ENCODE results near the gene RUNX3.

Gene RUNX3

DNA sequence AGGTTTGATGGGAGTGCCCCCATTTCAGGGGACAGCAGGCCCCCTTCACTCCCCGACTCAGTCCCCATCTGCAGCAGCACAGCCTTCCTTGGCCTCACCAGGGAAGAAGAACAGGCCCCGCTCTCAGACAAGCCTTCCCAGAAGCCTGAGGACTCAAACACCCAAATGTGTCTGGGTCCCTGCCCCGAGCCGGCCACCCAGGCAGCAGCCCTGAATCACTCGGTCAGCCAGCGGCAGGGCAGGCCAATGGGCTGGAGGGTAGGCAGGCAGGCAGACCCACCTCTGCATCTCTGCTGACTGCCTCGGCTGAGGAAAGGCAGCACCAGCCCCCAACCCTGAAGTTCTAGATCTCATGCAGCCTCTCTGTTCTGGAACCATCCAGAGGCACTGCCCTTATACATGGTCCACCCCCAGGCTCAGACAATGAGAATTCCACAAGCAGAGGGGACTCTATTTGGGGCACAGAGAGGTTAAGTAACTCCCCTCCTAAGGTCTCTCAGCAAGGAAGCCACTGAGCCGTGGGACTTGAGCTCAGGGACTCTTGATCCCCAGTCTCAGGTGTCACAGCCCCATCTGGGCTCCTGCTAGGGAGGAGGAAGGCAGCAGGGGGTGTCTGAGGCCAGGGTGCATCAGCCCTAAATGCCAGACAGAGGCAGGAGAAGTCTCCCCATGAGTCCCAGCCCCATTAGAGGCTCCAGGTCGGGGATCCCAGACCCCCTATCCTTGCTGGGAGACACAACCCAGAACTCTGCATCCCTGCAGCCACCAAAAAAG is 33.2 kb upstream of the RUNX3 start:
- DNase-seq, result no peak

DNA sequence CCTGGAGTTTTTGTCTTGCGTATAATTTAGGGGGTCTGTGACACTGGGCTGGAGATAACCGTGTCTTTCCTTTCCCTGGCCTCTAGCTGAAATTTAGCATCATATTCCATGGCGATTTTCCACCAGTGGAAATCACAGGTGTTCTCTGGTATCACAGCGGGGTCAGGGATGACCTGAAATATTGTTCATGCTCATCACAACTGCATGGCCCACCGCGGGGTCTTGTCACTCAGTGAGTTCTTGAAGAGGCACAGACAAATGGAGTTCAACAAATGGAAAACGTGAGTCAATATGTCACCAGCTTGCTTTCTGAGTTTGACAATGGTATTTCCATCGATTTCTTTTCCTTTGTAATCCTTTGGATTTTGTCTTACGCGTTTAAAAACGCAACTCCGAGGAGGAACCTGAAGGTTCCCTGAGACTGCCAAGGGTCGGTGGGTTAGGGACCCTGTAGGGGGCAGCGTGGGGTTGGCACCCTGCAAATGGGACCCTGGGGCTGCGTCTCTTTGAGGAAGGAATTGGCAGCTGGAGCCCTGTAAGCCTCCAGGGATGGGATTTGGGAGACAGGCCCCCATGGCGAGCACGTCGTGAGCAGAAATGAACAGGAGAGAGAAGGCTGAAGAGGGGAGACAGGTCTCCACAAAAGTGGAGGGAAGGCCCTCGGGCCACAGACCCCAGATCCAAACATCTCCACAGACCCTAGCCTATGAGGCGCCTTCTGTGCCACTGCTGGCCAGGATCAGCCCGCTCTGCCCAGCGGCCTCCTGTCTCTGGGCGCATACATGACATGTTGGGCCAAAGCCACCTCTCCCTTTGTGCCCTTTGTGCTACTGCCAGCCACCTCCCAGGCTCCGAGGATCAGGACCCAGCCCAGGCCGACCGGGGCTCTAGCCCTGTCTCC is 32.1 kb upstream of the RUNX3 start:
- no peak for DNase-seq

DNA sequence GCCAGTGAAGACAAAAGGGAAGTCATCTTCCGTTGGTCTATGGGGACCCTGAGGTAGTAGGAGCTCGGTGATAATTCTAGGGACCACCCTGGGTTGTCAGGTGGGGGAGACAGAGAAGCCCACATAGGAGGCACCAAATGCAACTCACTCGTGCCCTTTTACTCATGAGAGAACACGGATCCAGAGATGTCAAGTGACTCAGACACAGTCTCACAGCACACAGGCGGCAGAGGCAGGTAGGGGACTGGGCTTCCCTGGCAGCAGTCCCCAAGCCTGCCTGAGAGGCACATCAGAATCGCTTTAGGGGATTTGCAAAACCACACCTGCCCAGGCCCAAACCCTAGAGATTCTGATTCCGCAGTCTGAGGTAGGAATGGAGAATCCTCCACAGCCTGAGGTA is 31.3 kb upstream of the RUNX3 start:
- no peak for DNase-seq

DNA sequence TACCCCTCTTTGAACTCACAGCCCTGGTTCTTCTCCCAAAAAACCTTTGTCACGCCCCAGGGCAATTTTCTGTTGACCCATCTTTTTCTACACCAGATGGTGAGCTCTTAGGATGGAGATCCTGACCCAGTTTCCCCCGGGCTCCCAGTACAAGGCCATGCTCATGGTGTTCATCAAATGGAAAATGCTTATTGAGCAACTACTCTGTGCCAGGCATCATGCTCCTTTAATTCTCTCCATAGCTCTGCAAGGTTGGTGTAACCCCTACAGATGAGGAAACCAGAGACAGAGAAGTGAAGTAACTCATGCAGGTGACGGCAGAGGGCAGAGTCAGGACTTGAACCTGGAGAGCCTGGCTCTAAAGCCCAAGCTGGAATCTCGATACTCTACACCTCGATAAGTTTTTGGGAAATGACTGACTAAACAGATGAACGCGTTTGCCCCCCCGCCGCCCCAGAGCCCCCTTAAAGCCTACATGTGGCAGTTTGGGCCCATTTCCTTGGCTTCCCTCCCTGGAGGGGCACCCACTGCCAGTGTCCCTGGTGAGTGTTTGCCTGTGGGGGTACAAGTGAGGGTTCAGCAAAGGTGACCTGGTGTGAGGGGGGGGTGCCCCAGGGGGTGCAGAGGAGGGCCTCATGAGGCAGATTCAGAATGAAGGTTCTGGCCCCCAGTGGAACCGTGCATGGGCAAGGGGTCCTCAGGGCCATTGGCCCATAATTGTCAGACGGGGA is 30.2 kb upstream of the RUNX3 start:
- no peak for DNase-seq

DNA sequence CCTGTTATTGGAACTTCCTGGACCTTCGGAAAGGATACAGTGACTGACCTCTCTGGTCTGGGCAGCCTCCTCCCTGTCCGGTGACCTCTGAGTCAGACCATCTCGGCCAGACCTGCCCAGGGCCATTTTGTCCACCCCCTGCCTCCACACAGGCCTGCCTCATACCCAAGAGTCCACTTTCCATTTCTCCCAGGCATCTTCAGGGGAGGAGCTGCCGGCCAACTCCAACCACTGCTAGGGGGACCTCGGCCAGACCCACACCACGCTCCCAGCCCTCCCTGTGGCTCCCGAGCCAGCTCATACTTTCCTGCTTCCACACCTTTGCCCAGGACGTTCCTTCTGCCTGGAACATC is 29.5 kb upstream of the RUNX3 start:
- DNase-seq, result no peak

DNA sequence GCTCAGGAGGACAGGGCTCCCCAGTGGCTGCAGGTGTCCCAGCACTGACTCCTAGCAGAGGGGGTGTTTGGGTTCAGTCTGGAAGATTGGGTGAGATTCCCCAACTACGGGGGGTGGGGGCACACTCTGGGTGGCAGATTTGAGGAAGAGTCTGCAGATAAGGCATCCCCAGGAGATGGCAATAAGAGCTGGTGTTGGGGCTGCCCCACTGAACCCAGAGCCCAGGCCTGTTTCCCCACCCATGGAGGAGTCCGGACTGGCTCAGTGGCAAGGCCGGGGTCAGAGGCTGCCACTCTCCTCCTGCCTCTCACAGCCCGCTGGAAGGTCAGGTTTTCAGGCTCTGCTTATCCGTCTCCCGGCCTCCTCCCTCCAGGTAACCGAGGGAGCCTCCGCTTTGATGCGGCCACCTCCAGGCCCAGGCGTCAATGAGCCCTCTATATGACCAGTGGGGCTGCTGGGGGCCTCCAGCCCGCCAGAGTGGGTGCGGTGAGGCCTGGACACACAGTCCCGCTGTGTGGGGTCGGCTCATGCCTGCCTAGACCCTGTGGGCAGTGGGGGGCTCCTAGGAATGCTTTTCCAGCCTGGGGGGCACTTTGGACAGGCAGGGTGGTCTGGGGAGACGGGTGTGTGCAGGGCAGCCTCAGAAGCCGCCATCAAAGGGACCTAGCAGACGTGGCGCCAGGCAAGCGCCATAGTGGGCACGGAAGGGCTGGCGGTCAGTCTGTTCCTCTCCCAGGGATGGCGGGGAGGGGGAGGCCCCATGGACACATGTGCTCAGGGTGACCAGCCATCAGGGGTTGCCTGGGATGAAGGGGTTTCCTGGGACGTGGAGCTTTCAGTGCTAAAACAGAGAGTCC is 28.9 kb upstream of the RUNX3 start:
- no peak for DNase-seq

DNA sequence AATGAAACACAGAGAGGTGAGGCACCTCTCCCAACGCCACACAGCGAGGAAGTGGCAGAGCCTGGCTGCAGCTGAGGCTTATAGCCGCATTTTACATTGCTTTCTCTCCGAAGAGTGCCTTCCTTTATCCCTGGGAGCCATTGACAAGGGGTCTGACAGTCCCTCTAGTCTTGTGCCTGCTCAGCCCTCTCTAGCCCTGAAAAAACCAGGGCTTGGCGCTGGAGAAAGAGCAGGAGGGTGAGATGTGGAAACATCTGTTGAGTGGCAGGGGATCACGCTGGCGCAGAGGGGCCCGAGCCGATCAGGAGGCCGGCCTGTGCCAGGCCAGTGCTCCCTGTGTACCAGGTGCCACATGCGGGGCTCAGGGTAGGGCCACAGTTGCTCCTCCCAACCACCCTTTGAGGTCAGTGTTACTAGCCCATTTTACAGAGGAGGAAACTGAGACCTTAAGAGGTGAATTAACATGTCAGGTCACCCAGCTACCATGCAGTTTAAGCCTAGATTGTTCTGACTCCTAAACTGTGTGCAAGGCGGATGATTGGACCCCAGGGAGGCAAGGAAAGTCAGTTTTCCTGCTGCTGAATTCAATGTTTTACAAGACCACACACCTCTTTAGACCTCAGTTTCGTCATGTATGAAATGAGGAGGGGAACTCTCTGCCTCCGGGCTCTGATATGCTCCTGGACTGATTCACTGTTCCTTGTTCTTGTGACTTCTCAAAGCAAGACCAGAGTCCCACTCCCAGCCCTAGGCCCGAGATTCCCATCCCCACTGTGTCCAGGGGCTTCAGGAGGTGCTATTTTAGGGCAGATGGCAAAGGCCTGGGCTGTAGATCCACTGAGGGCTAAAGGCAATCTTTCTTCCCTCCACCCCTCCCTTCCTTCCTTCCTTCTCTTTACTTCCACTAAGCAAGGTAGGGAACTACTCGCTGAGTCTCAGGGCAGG is 28.0 kb upstream of the RUNX3 start:
- no peak for DNase-seq

DNA sequence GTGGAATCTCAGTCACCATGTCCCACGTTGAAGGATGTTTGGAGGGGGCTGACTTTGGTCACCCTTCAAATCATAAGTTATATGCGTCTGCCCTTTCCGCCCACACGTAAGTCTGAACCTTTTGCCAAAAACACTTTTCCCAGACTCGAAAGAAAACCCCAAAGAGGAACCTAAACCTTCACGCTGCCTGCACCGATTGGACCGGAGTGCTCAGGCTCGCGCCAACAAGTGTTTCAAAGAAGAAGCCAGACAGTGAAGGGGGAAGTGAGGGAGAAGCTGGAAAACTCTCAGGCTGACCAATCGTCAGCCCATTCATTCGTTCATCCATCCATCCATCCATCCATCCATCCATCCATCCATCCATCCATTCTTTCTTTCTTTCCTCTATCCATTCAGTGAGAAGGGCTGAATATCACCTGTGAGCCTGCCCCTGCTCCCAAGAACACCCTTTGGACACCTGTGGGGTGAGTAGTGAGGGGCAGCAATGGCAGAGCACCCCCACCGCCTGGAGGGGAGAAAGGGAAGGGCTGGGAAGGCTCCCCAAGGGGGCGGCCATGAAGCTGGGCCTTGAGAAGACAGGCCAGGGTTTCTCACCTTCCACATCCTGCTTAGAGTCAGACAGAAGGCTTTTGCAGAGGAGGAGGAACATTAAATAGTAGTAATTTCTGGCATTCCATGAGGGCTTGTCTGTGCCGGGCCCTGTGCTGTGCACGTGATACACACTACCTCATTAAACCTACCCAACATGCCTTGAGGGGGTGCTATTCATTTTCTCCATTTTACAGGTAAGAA is 27.1 kb upstream of the RUNX3 start:
- DNase-seq, result peak; percentile 3

DNA sequence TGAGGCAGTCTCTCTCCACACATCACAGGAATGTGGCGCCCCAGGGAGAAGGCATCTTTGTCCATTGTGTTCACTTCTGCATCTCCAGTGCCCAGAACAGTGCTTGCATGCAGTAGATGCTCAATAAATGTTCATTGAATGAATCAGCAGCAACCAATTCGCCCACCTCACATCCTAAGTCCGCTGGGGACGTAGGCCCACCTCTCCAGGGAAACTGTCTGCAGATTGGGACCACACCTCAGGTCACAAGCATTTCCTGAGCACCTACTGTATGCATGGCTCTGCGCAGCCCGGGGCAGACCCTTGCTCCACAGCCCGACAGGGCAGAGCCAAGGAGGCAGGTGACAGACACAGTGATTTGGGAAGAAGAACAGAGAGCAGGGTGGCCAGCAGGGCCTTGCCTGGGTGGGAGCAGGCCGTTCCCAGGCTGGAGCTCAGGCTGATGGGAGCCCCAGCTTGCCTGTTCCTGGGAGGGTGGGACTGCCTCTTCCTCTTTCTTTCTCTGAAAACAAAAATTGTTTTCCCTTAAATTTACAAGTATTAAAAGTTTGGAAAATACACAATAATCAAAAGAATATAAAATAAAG is 25.8 kb upstream of the RUNX3 start:
- DNase-seq, result no peak

DNA sequence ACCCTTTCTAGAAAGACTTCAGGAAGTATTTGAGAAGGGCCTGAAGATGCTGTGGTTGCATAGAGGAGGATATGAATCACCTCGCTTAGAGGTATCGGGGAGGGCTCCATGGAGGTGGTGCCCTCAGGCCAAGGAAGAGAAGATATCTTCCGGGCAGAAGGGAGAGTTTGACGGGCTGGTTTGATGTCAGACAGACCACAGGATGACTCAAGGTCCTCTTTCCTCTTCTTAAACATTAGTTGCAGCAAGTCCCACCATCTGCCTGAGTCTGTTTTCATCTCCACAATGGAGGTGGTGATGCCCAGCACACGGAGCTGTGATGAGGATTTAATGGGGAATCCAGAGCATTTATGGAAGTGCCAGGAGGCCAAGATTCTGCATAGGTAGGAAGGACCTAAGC is 25.1 kb upstream of the RUNX3 start:
- no peak for DNase-seq

DNA sequence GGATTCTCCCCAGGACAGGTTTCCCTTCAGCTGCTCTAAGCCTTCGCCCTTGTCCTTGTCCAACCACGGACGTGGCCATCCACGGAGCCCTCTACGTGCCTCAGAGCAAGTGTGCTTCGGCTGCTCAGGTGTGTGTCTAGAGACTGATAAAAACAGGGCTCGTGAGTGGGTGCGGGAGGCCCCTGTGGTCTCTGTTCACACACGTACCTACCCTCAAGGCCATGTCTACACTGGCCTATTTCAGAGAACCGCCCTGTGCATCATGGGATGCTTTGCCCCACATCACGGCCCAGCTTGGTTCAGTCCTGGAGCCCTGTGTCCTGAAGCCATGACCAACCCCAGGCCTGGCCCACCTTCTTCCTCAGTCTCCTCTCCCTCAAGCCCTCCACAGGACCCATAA is 24.6 kb upstream of the RUNX3 start:
- DNase-seq, result no peak

DNA sequence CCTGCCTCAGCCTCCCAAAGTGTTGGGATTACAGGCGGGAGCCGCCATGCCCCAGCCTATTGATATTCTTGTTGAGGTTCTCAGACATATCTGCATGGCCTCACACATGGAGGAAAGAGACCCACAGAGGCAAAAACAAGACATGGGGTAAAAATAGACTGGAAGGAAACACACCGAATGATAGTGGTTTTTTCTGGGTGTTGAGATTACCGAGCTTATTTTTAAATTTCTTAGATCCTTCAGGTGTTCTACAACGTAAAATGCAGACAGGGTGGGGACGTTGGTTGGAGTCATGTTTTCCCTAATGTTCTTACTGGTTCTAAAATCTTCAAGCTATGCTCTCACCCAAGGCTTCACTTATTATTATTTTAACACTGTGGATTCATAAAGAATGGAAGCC is 23.9 kb upstream of the RUNX3 start:
- no peak for DNase-seq

DNA sequence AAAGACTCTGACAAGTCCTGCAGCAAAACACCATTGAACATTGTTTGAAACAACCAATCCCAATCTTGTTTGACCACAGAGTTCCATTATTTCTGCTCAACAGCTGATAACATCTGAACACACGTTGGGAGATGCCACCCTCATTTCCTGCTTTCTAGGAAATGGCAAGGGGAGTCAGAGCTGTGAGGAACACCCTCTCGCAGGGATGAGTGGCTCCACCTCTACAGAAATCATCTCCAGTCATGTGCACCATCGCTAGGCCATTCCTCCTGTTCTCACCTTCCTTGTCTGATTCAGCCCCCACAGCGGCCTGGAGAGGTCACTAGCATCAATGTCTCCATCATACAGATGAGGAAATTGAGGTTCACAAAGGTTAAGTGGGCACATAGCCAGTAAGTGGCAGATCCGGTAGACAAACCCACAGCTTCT is 22.4 kb upstream of the RUNX3 start:
- no peak for DNase-seq

DNA sequence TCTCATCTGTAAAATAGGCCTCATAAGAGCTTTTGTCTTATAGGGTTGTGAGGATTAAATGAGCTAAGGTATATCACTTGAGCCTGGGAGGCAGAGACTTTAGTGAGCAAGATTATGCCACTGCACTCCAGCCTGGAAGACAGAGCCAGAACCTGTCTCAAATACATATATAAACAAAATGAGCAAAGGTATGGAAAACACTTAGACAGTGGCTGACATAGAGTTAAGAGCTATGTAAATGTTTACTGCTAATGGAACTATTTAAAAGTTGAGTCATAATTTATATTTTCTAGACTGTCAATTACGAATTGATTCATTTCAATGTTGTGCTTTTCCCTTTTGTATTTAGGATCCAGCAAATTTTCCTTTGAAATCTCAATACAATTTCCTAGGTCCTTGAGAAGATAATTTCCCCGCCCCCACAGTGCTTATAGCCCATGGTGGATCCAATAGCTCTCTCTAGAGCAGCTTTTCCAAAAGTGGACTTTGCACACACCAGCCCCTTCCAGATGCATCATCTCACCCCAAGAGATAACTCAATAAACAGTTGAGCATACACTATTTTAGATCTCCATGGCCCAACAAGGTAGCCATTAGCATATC is 21.8 kb upstream of the RUNX3 start:
- DNase-seq, result no peak

DNA sequence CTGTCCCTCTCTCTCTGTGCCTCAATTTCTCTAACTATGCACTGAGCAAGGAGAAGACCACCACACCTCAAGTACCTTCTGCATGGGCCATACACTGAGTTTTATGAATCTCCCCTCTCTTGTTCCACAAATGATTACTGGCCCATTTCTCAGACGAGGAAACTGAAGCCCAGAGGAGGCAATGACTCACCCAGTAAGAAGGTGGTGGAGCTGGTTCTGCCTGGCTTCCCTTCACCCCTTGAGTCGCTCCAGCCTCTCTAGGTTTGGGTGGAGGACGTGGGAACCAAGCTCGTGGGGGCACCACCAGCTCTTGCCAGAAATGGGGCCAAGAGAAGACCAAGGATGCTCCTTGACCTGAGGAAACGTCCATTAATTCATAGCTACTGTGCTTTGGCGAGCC is 21.3 kb upstream of the RUNX3 start:
- DNase-seq, result no peak

DNA sequence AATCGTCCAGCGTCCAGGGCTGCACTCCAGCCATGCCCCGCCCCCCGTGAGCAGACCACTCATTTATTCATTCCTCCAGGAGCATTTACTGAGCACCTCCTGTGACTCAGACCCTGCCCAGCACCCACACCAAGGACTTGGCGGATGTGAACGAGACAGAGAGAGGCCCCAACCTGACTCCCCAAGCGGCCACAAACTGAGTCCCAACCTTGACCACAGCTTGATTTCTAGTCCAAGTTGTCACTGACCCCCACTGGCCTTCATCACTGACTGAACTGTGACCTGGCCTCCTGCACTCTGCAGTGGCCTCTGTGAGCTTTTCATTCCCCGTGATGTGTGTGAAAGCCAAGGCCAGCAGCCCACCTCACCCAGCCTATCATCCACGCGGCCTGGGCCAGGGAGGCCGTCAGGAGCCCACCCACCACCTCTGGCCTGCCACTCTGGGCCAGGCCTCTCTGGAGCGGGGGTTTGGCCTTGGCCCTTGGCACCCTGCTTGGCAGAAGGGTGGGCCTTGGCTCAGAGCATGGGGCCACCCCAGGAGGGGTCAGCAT is 19.3 kb upstream of the RUNX3 start:
- DNase-seq, result no peak

DNA sequence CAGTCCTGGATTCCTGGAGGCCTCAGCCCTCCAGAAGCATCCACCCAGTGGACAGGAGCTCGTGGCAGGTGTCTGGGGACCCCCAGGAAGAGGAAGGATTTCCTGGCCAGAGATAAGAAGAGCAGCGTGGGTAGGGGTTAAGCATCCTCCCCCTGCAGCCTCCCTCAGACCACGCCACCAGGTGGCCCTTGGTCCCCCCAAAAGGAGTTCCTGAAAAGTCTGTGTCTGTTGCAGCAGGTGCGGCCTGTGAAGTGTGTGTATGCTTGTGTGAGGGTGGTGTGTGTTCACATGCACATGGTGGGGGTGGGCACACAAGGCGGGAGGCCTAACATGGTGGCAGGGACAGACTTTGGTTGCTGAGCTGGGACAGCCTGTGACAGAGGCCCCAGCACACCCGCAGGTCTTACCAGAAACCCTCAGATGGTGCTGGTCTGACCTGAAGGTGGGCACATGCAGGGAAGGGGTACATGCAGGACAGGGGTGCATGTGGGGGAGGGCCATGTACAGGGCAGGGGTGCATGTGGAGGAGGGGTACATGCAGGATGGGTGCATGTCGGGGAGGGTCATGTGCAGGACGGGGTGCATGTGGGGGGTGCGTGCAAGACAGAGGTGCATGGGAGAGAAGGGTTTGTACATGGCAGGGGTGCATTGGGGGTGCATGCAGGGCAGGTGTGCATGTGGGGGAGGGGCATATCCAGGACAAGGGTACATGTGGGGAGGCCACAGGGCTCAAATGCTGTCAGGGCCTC is 18.2 kb upstream of the RUNX3 start:
- no peak for DNase-seq

DNA sequence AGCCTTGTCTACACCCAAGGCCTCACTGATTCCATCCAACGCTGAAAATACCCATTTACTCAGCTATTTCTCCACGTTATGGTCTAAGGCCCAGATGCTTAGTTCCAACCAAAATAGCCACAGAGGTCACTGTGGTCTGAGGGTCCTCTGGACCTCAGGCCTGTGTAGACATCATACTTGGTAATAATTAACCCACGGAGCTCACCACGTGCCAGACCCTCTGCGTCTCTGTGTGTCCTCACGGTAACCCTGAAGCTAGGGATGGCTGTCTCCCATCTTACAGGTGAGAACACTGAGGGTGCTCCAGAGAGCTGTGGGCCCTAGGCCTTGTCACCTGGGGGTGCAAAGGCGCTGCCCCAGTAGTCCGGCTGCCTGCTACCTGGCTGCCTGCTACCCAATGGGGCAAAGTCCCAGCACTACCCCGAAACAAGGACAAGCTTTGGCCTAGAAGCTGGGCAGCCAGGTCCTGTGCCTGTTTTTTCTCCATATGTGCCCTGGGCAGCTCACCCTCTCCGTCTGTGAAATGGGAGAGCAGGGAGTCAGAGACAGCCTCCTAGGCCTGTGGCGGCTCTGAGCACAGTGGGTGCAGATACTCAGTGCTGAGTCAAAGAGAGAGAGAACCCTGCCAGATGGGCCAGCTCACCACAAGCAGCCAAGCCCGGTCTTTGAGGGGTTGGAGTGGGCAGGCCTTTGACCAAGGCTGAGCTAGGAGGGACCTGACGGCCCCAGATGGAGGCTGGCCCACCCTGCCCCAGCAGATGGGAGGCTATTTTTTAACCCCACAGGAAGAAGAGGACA is 17.0 kb upstream of the RUNX3 start:
- no peak for DNase-seq
